ENCODE measurements around the gene TMPRSS5.
"Not testable (repeated sequence)": the region's sequence is repeated elsewhere in the genome, so short reads cannot be mapped to it uniquely, and the experiment has no call there.

The TMPRSS5 gene

DNA sequence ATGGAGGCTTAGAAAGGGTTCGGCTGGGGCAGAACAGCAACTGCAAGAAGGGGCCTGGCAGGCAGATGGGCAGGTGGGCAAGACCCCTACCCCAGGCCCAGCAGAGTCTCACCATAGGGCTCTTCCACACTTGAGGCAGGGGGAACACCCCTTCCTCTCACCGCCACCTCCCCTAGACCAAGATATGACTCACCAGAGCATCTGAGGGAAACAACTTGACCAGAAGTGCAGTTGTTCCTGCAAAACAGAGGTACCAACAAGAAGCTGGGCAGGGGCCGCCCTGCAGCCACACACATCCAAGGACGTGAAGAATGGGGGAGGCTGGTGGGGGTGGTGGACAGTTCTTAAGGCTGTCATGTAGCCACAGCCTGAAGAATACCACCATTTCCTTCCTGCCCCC lies 10.9 kb downstream of the TMPRSS5 start:
- DNase-seq, result no peak

DNA sequence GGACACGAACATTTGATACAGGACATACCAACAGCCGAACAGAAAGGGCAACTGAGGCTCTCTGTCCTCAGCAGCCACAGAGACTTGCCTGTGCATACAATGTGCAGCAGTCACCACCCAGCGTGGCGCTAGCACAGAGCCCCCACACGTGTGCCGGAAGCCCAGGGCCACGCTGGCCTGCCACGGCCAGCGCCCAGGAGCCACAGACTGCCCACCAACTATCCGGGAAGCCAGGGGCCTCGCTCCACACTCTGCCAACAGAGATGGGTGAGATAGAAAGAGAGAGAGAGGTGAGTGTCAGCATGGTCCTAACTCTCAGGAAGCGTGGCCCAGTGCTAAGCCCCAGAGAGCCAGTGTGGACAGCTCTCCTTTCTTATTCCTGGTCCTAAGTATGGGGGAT lies 11.7 kb downstream of the TMPRSS5 start:
- DNase-seq, result no peak

DNA sequence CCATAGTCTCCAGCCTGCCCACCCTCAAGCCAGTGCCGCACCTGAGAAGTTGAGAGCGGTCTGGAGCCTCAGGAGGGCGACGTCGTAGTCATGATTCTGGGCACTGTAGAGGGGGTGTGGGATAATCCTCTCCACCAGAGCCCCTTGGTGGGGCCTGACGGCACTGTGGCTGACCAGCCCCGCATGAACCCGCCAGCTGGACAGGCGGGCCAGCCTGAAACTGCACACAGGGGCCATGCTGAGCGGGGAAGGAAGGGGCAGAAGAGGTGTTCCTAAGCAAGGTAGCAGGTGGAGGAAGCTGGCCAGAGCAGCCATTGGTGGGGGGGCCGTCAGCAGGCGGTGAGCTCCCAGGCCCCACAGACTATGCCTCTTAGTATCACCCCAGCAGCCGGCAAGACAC lies 13.1 kb downstream of the TMPRSS5 start:
- no peak for DNase-seq

DNA sequence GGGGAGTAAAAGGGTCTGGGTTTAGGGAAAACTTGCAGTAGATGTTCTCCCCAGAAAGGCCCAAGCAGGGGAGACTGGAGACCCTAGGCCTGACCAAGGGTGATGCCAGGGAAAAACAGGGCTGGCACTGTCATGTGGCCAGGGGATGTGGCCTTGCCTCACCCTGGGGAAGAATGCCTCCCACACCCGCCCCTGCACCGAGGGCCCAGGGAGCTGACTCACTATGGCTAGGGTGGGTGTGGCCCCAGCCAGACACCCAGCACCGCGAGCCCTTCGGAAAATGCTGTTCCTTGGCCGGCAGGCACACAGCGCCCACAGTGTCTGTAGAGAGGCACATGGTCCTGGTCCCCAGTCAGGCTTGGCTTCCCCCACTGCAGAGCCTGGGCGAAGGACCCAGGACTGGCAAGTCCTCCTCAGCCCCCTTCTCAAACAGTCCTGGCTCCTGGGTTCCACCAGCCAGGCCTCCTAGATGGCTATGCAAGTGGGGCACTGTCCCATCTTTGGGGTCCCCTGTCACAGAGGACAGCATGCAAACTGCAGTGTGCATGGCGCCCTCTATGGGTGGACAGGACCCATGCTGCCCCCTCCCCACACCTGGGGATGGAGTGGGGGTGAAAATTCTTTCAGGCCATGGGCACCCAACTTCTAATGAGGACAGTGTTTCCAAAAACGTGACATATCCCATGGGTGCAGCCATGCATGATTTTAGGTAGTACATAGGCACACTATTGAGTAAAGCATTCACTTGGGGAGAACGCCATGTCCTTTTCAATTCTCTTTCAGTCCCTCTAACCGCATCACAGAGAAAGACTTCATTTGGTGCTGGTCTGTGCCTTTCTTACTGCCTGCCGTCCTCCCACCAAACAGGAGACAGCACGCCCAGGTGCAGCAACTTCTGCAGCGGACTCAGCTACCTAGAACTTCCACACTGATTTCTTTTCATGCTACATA lies 15.2 kb downstream of the TMPRSS5 start:
- peak; percentile 34 for DNase-seq

DNA sequence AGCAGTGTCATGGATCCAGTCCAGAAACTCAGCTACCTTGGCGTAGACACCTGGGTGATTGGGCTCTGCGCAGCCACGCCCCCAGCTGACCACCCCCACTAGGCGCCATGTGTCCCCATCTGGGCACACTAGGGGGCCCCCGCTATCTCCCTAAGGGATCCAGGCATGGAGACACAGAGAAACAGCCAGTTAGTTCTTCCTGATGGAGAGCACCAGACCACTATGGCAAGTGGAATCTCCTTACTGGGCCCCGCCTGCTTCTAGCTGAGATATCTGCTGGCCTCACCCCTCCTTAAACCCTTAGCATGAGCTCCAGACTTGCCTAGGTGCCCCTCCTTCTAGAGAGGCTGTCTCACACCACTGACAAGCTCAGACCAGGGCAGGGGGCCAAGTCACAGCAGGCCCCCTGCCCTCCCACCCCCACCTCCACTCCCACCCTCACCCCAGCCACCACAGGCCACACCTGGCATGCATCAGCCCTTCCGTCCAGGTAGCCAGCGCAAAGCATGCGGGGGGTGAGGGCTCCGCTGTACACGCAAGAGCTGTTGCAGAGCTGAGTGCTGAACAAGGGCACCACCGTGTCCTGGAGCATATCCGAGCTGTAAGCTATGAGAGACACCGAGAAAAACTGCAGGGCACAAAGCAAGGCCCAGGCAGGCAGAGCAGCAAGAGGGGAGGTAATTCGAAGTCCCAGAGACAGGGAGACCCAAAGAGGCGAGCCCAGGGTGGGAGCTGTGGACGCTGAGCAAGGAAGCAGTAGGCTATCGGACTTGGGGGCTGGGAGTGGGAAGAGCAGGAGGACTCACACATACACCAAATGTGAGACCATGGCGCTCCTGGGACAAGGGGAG lies 16.1 kb downstream of the TMPRSS5 start:
- DNase-seq, result no peak

DNA sequence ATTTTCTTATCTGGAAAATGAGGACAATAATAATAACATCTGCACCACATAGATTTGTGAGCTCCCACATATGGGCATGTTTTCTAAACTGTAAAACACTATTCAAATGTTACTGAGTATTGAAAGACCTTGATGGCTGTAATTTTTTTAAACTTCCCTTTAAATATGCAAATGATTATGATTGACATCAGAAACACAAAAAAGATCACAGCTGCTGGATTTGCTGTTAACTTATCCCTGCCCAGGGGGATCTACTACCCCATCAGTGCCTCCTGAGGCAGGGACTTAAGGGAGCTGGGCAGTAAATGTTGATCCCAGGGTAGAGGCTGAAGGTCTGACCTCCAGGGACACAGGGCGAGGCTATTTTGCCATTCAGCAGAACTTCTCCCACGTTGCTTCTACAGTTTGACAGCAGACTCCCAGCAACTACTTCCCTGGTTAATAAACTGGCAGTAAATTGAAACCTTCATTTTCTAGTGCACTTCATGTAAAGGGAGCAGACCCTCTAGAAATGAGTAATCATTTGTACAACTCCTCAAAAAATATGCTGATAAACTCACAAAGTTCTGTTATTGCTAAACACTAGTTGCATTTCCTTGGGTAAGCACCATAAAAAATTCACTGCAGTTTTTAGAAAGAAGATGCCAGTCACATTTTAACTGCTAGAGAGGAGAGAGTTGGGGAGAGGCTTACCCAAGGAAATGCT lies 20.3 kb downstream of the TMPRSS5 start:
- no peak for DNase-seq

DNA sequence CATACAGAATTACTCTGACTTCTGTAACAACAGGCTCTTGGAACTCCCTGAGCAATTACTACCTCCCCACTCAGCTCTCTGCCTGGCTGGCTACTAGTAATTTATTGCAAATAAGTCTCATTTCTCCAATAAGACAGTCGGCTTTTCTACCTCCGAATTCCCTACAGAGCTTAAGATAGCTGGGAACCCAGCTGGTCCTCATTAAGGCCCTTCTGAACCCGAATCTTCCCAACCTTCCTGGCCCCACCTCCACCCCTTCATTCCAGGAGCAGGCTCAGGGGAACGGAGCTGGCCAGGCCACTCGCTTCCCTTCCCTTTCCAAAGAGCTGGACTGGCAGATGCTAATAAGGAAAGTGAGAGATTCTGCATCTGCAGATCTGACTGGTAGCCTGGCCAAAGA lies 21.6 kb downstream of the TMPRSS5 start:
- no peak for DNase-seq

DNA sequence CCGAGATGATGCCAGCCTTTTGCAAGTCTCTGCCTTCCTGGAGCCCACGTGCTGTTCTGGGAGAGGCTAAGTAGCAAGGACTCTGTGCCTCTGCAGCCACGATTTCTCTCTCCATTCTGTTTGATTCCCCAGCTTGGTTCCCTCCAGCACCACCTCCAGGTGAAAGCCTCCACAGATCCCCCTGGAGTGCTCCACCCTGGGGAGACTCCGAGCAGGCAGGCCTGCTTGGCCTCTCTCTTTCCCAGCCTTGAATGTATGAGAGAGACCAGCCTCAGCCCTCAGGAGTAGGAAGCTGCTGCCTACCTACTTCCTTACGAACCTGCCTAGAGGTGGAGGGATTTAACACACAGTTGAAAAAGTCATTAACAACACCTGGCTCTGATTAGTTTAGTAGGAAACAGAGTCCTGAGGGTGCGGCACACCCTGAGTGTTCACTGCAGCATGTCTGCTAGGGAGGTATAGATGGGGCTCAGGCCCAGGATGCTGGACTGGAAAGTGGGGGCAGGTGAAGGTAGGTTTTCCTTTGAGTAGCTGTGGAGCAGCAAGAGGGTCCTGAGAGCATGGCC lies 22.5 kb downstream of the TMPRSS5 start:
- DNase-seq, result no peak

DNA sequence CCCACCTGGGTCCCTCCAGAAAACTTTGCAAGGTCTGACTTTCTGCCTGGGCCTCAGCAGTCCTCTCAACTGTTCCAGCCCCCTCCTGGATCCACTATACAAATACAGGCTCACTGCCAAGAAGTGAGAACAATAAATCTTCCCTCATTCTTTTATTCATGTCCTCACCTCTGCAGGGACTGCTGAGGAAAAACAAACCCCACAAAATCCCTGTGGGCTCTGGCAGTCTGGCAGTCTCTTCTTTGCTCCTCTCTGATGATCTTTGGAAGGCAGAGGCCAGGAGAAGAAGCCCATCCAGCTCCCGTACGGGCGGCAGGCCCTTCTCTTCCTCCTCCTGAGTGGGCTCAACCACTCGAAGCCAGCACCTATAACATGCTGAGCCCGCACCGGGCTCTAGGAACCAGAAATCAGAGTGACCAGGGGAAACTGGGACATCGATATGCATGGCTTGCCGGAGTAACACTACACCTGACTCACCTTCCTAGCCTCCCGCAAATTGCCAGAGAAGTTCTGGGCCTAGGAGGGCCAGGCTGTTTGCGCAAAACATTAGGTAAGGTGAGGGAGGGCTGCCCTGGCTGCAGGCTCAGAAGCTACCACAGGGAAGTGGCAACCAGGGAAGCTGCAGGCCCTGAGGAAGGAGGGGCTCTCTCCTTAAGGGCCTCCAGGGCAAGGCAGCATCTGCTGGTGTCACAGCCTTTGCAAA lies 24.2 kb downstream of the TMPRSS5 start:
- no peak for DNase-seq

DNA sequence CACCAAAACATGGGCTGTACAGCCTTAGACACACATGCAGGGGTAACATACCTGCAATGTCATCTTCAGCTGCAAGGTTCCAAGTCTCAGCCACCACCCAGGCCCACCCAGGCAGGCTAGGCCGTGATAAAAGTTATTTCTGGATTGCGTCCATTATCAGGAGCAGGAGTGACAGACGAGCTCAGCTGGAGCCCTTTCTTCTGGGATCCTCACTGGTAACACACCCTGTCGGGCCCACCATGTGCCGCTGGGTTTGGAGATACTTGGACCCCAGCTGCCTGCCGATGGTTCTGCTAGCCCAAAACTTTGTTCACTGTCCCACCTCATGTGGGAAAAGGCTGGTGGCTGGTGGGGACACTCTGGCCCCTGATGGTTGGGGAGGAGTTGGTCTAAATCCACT lies 24.8 kb downstream of the TMPRSS5 start:
- no peak for DNase-seq

DNA sequence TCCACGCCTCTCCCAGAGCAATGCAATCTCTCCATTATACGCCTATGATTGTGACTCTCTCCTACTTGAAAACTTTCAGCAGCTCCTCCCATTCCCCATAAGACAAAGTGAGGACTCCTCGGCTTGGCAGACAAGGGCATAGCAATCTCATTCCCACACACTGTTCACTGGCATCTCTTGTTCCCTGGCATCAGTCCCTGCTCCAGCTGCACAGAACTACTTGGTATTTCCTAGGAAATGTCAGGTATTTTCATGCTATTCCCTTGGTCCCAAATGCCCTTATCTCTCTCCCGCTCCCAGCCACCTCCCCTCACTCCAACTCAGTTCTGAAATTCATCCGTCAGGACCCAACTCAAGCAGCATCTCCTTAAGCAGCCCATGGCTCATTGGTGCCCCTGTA lies 28.4 kb downstream of the TMPRSS5 start:
- no peak for DNase-seq

DNA sequence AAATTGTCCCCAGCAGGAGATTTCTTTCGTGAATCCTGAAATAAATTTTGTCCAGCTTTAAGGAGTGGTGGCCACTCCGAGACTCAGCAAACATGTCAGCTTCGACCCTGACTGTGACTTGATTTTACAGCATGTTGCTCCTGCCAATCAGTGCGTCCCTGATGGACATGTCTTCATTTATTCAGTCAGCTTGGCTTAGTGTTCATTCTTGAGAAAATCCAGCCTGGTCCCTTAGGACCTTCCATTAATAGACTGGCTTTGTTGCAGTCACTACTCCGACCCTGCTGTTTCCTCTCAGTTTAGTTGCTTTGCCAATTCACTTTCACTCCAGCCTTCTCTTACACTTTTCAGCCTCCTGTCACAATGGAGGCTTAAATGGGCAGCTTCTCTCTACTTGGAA lies 30.5 kb downstream of the TMPRSS5 start:
- no peak for DNase-seq

DNA sequence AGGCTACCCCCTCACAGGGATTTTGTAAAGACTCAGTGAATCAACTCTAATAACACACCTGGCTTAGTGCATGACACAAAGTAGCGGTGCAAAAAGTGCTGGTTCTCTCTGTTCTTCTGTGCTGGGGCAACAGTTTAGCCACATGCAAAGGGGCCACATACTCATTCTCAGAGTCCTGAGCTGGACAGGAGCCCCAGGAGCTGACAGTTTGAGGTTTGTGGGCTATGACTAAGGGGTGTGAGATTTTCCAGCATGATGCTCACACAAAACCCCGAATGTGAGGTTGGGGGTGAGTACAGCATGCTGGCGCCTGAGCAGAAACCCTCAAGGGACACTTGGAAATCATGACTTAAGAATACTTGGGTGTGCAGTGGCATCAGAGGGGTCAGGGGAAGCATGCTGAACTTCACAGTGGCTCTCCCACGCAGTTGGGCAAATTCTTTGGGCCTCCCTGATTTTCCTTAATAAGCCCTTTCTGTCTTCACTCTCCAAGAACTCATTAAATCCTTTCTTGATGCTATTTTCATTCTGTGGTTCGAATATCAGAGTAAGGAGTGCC lies 31.0 kb downstream of the TMPRSS5 start:
- DNase-seq, result peak; percentile 31

DNA sequence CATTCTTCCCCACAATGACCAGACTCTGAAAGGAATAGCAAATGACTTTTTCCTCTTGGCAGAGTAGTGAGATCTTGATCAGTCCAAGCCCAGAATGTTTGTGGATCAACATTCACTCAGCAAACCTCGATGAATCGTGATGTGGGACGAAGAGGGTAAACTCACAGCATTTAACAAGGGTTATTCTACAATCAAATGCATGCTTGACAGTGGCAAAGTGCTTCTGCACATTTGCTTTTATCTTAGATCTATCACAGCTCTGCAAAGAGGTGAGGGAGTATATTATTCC lies 31.8 kb downstream of the TMPRSS5 start:
- no peak for DNase-seq

DNA sequence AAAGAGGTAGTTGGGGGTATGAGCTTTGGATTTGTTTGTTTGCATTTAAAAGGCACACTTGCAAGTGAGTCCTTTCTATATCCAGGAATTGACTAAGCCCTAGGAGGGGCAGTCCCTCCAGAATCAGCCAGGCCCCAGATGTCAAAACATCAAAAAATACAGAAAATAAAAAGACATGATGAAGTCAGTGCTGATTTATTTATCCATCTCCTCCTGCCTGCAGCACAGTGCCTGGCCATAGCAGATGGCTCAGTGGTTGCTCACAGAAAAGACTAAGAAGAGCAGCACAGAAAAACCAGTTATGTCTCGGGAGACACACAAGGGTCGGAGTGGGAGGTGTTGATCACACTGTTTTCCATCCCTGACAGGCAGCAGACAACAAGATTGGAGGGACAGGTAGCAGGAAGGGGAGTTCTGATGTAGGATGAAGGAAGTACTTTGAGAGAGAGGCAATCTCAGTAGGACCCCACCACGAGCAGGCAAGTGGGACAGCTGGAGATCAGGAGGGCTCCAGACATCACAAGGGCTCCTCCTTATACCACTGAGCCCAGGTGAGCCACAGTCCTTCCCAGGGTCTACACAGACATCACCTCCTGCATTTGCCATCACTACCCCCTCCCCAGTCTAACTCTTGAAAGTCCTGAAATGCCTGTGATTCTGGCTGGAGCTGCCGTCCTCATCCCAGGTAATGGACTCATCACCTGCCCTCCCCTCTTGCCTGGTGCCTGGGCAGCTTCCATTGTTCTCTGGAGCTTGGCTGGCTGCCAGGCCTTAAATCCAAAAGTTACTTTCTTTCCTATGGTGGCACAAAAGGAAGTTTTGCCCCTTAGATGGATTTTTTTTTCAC lies 32.3 kb downstream of the TMPRSS5 start:
- no peak for DNase-seq

DNA sequence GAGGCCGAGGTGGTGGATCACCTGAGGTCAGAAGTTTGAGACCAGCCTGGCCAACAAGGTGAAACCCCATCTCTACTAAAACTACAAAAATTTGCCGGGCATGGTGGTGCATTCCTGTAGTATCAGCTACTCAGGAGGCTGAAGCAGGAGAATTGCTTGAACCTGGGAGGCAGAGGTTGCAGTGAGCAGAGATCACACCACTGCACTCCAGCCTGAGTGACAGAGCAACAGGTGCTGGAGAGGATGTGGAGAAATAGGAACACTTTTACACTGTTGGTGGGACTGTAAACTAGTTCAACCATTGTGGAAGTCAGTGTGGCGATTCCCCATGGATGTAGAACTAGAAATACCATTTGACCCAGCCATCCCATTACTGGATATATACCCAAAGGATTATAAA lies 34.2 kb downstream of the TMPRSS5 start:
- not testable (repeated sequence) for DNase-seq

DNA sequence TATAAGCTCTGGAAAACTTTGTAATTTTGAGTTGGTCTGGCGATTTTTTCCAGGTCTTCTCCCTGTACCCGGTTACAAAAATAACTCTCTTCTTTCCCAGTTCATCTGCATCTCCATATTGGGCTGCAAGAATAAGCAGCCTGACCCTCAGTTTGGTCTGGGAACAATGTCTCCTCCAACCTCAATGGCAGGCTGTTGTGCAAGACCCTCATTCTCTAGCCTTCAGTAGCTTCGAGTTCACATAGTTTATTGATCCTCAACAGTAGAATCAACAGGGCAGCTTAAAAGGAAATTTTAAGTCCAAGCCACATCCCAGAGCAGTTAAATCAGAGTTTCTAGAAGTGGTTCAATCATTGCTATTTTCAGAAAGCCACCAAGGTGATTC lies 35.3 kb downstream of the TMPRSS5 start:
- DNase-seq, result no peak

DNA sequence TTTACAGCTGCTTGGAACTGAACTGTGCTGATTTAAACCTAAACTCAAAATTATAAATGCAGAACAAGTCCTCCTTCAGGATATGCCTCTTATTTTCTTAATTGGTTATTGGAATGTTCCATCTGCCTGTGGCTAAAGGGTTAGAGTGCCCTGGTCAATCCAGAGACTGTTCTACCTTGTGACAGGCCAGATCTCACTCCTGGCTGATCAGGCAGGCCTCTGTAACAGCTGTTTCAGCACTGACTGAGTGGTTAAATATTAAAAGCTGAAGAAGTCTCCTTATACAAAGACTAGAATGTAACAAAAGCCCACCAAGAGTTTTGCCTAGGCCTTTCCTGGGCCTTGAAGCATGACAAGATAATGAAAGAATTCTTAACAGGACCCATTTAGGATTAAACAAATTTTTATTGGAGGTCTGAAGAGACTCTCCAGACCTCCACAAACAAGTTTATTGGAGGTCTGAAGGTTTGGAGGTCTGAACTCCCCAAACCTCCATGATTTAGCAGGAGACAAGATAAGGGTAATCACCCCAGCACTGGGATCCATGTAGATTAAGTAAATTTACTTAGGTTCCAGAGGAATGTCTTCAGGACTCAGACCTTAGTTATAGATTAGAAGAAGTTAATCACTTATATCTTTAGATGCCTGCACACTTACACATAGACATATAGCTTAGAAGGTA lies 35.8 kb downstream of the TMPRSS5 start:
- DNase-seq, result no peak

DNA sequence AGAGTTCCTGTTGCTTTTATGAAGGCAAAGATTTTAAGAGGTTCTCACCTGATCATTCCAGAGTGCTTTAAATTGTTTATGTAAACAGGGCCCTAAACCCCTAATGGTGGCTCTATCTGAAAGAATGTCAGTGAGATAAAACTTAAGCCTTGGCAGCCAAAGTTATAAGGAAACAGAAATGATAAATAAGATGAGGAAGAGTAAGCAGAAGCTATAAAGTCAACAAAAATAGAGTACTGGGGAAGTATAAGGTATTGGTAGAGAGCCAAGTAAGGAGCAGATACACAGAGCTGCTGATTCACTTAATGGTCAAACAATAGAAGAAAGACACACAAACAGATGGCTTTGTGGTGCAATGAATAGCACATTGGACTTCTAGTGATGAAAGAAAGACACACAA lies 37.9 kb downstream of the TMPRSS5 start:
- DNase-seq, result no peak

DNA sequence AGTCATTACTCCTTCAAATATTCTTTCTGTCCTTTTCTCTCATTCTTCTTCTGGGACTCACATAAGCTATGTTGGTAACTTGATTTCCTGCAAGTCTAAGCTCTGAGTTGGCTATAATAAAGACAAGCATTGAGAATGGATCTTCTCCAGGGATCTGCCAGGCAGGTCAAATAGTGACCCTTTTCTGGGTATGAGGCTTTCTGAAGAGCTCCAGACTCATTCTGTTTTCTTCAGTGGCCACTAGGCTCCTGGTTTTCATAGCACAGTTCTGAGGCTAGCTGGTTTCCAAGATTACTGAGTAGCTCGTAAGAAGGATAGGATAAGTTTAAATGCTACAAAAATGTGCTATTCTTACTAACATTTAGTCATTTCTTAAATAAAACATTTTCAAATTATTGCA lies 38.3 kb downstream of the TMPRSS5 start:
- DNase-seq, result no peak

DNA sequence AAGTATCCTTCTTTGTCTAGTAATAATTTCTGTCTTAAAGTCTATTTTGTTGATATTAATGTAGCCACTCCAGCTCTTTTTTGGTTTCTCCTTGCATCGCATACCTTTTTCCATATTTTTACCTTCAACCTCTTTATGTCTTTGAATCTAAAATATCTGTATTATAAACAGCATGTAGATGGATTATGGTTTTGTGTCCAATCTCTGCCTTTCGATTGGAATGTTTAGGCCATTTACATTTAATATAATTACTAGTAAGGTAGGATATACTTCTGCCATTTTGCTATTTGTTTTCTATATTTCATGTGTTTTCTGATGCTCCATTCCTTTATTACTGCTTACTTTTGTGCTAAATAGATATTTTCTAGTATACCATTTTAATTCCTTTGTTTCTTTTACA lies 39.5 kb downstream of the TMPRSS5 start:
- DNase-seq, result no peak
